Astrocyte of the cerebellum (primary cell): Measurements from ENCODE around the gene PSMB9.

Experiments
- DNase-seq: peaks from one replicate; pipeline ENCODE4 v3.0.0-alpha.2; 2011; ENCODE audit warnings: low read depth
- H3K4me3 ChIP-seq: 2 replicates; pipeline ENCODE4 v1.5.1; 2011; ENCODE audit warnings: mild to moderate bottlenecking, low read depth, low read length, moderate library complexity
- CTCF ChIP-seq: IDR thresholded peaks from 2 replicates; pipeline ENCODE4 v1.5.1; 2012; ENCODE audit warnings: low read length, low read depth, moderate library complexity, mild to moderate bottlenecking; ENCODE audit errors: missing control alignments
- in situ Hi-C: cut with HindIII; loops from 2 replicates; pipeline ENCODE4 v1.10.0; 2017; ENCODE audit warnings: low sequenced_read_pairs

PSMB9 gene

GRCh38 chr6:32908897-32909296 lies 54.9 kb downstream of the PSMB9 start:
- in situ Hi-C loops = loop anchor here (5.0 kb wide), 1 partner anchor 78 kb away; no protein-coding TSS in a partner anchor
- H3K4me3 ChIP-seq = no peak overlapping the region
- no peak for TF ChIP-seq CTCF
- DNase-seq = no peak
